GM19438 (cell line): ENCODE measurements around the gene KCNIP4.

Experiments
- ATAC-seq: cut with Tn5 transposase; IDR thresholded peaks from one replicate; pipeline ENCODE4 v1.9.1; 2021; ENCODE audit warnings: low read depth; ENCODE audit not compliant: unreplicated experiment

The KCNIP4 gene

GRCh38 chr4:20916106-20916505 lies 1032.5 kb downstream of the KCNIP4 start:
- no peak for ATAC-seq

GRCh38 chr4:20904966-20905365 lies 1043.6 kb downstream of the KCNIP4 start:
- ATAC-seq = no peak

- no peak for ATAC-seq
These were observed 1046.7 kb downstream of the KCNIP4 start for GRCh38 chr4:20901851-20902250.

- no peak for ATAC-seq
These were observed 1049.0 kb downstream of the KCNIP4 start for GRCh38 chr4:20899591-20899990.

GRCh38 chr4:20895988-20896387 lies 1052.6 kb downstream of the KCNIP4 start:
- no peak for ATAC-seq

GRCh38 chr4:20895208-20895607 lies 1053.4 kb downstream of the KCNIP4 start:
- ATAC-seq = no peak

GRCh38 chr4:20890761-20891160 lies 1057.8 kb downstream of the KCNIP4 start:
- no peak for ATAC-seq

DNA sequence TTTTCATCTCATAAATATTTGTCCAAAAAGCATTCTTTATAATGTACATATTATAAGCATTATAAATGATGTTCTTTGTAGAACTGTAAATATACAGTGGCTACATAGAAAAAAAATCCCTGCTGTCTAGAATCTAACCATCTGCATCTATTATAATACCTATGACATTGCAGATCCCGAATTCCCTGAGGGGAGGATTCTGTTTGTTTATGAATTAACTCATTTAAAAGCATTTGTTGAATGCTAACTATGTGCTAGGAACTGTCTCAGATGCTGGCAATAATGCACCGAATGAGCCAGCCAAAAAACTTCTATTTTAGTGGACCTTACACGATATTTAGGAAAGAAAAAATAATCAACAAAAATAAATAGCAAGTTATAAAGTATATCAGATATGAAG lies 1058.7 kb downstream of the KCNIP4 start:
- no peak for ATAC-seq

DNA sequence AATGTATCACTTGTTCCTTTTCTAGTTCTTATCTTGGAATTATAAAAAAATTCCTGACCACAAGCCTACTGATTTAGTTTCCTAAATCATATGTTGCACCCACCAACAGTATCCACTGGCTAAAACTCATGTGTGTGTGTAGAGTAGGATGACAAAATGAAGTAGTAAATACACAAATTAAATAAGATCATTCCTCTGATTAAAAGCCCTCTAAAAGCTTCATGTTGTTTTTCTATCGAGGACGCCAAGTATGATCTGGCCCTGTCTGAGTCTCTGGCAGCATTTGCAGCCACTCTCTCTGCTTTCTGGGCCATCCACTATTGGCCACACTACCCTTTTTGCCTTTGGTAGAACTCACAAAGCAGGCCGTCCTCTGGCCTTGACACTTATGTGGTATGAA lies 1064.9 kb downstream of the KCNIP4 start:
- ATAC-seq = no peak

- no peak for ATAC-seq
These were observed 1065.3 kb downstream of the KCNIP4 start for GRCh38 chr4:20883231-20883630.

- no peak for ATAC-seq
These were observed 1066.1 kb downstream of the KCNIP4 start for GRCh38 chr4:20882500-20882899.

- ATAC-seq = no peak
These were observed 1066.9 kb downstream of the KCNIP4 start for GRCh38 chr4:20881658-20882057.

DNA sequence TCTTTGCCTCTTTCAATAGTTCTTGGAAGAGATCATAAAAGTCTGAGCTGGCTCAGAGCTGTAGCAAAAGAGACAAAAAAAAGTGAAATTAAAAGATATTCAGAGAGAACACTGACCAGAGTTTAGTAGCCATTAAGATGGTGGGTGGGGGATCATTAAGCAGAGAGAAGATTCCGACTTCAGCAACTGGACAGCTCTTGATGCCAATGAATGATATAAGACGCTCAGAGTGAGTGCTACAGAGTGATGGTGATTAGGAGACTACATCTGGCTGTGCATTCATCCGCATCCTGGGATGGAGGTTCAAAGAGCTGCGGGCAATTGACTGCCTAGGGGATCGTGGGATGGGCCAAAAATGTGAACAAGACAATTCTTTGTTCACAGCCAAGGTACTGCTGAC lies 1069.8 kb downstream of the KCNIP4 start:
- ATAC-seq = no peak

GRCh38 chr4:20870436-20870835 lies 1078.1 kb downstream of the KCNIP4 start:
- no peak for ATAC-seq

DNA sequence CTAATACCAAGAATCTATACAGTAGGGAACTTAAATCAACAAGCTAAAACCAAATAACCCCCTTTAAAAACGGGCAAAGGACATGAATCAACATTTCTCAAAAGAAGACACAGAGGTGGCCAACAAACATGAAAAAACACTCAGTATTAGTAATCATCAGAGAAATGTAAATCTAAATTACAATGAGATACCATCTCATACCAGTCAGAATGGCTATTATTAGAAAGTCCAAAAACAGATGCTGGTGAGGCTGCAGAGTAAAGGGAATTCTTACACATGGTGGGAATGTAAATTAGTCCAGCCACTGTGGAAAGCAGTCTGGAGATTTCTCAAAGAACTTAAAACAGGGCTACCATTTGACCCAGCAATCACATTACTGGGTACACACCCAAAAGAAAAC lies 1080.5 kb downstream of the KCNIP4 start:
- no peak for ATAC-seq

DNA sequence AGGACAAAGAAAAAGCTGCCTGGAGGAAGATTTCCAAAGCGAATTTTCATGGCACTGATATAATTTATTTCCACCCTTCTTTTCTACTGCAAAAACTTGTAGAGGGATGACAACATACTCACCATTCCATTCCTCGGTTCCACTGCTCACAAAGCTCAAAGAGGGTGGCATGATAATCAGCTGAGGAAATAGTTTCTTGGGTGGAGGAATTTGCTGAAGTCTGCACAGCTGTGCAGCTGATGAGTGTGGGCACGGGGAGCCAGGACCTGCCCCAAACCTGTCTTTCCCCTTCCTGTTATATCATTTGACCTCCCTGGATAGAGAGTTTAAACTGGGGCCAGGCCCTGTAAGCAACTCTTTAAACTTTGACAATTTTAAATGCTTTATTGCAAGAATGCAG lies 1087.7 kb downstream of the KCNIP4 start:
- ATAC-seq = no peak

DNA sequence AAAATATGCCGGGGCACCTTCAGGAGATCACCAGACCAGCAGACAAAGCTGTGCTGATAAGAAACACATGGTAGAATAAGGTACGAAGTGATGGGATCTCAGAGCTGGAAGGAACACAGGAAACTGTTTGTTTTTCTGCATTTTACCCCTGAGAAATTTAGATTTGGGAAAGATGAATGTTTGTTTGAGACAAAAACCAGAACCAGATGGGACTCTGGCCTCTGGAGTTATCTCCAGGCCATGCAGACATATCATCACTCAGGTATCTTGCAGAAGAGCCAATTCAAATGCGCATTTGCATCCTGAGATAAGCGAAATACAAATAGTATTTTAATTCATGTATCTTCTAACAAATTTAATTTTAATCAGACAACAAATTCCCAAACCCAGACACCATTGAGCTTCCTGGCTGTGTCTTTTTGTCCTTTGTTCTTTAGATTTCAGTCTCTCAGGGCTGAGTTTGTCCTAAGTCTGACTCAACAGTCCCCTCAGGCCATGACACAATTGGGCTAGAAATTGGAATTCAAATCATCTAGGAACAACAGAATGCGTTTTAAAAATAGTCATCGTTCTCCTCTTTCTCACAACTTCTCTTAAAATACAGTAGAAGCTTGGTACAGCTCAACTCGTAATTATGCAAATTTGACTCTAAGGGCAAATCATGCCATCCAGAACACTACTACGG lies 1089.3 kb downstream of the KCNIP4 start:
- ATAC-seq = no peak

GRCh38 chr4:20857081-20857480 lies 1091.5 kb downstream of the KCNIP4 start:
- ATAC-seq = no peak

DNA sequence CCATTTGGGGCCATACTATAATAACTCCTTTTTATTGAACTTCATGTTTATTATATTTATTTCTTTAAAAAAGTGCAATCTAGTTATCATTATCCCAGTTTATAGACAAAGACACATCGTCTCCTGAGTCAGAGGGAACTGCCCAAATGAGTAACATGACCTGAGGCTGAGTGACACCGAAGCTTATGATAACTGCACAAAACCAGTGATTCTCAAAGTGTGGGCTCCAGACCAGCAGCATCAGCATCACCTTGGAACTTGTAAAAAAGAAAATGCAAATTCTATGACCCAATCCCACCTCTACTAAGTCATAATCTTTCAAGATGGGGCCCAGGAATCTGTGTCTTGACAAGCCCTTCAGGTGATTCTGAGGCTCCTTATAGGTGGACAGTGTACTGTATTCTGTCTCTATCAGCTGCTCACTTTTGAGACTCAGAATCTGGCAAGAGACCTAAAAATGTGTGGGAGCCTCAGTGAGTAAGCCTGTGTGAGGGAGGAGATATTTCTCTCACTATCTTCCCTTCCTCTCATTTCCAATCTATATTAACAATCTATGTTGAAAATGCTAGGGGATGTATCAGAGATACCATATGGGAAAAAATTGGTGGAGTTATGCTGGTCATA lies 1101.3 kb downstream of the KCNIP4 start:
- no peak for ATAC-seq

- ATAC-seq = no peak
These were observed 1104.3 kb downstream of the KCNIP4 start for GRCh38 chr4:20844311-20844710.

DNA sequence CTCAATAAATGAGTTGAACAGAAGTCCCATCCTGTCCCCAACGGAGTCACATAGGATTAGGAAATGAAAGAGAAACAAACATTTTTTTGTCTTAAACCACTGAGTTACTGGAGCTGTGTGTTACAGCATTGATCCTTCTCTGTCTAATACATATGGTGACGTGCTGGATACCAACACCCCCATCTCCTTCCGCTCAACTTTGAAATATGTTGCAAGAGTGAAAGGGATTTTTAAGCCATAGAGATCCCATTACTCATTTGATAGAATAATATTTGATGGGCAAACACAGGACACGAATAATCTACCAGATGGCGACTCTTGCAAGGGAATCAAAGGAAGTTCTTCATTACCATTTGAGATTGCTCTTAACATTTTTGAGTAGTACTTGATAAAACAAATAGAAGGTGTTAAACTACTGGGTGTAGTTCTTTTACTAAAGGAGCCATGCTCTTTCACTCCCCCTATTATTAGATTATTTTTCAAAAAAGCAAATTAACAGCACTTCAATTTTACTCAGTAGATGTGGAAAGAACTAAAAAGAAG lies 1107.9 kb downstream of the KCNIP4 start:
- no peak for ATAC-seq

- ATAC-seq = no peak
These were observed 1108.6 kb downstream of the KCNIP4 start for GRCh38 chr4:20839957-20840356.
